Renal cortical epithelial cell (primary cell): ENCODE results near the gene DNAAF8. TPM values are rescaled to one million over a fixed set of nuclear protein-coding genes. Genes with fewer than 3 reads are reported as not detected.
A peak's percentile ranks its signal among the peaks of the same experiment; 100 is the strongest.
"Not testable (repeated sequence)": the region's sequence is repeated elsewhere in the genome, so short reads cannot be mapped to it uniquely, and the experiment has no call there.

Experiments used
- DNase-seq: peaks from one replicate; pipeline ENCODE4 v3.0.0-alpha.2; 2011; ENCODE audit warnings: low read depth
- total RNA-seq: library from RNA; depleted of rRNA; stranded (reverse); fragments of >200 nt; gene quantifications from 2 replicates; pipeline ENCODE4 v1.2.3, GENCODE V29; 2014

Gene DNAAF8
- total RNA-seq, 1 donor from 2014 or later = 1.0 TPM

DNA sequence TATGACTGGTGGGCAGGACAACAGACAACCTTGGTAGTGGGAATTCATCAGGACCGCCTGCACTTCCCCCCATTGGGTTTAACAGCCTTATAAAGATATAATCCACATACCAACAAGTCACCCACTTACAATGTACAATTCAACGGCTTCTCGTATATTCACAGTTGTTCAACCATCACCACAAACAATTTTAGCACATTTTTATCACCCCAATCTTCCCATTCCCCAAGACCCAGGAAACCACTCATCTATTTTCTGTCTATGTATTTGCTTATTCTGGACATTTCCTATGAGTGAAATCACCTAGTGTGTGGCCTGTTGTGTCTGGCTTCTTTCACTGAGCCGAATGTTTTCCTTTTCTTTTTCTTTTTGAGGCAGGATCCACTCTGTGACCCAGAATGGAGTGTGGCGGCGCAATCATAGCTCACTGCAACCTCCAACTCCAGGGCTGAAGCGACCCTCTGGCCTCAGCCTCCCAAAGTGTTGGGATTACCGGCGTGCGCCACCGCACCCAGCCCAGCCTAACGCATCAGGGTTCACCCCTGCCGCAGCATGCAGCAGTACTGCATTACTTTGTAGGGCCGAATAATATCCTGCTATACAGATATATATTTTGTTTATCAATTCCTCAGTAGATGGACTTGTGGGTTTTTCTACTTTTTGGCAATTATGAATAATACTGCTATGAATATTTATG, 11.1 kb upstream of the DNAAF8 start:
- DNase-seq = no peak

DNA sequence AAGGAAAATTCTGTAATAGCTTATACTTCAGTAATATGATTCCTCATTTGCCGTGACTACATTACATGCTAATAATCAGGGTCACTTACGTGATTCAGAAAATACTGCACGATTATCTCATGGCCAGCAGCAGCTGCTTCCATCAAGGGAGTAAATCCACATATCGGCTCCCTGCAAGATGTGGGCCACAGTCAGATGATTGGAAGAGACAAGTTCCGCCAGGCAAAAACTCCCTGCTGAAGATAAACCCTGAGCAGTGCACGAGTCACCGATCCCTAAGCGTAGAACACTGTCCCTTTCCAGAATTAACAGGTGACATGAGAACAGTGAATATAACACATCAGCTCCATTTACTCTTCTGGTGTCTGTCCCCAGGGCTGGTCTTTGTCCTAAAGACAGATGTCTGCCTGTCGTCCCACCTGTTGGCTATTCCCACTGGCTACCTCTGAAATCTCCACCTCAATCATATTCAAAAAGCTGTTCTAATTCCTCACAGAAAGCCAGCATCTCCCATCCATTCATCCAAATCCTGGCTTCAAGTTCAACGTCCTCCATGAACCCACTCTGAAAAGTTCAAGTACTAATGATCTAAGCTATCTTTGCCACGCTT, 9.6 kb upstream of the DNAAF8 start:
- DNase-seq = no peak

DNA sequence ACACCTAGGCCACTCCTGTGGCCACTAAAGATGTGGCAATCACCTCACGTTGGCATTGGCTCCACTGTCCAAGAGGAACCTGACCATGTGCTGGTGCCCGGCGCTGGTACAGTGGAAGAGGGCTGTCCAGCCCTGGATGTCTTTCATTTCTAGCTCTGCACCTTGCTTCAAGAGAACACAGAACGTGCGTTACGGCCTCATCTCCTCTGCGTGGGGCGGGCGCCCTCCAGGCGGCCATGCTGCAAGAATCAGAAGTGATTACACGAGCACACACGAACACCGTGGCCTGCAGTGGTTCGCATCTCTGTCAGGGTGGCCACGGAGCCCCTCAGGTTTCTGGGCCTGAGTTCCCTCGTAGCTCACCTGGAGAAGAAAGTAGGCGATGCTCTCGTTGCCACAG, 7.7 kb upstream of the DNAAF8 start:
- DNase-seq = no peak

DNA sequence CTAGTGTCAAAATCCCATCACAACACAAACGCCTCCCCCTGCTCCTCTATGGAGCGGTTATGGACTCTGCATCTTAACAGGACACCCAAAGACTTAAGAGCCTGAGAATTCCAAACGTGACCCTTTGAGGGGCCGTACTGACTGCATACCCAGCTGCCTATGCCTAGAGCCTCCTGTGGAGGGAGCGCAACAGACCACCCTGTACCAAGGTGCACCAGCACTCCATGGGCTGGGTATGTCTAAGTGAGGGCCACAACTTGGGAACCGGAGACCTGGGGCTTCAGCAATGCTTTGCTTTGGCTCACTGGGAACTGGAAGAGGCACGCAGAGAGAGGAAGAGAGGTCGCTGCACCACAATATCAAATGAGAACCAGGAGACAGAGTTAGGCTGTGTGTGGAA, 5.7 kb upstream of the DNAAF8 start:
- no peak for DNase-seq

DNA sequence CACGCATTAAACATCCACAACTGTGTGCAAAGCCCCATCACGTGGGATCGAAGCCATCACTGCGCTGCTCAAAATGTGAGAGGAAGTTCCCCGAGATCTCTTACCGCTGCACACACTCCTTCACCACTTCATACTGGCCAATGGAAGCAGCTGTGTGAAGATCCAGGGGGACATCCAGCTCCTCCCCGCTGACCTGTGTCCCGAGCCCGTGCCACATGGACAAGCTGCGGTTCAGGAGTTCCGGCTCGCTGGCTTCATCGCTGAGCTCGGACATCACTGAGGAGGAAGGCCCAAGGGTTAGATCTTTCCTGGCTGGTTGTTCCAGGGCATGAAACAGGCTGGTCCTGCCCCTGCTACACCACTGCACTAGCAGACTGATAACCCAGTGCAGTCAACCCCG, 4.5 kb upstream of the DNAAF8 start:
- DNase-seq = peak; percentile 16

DNA sequence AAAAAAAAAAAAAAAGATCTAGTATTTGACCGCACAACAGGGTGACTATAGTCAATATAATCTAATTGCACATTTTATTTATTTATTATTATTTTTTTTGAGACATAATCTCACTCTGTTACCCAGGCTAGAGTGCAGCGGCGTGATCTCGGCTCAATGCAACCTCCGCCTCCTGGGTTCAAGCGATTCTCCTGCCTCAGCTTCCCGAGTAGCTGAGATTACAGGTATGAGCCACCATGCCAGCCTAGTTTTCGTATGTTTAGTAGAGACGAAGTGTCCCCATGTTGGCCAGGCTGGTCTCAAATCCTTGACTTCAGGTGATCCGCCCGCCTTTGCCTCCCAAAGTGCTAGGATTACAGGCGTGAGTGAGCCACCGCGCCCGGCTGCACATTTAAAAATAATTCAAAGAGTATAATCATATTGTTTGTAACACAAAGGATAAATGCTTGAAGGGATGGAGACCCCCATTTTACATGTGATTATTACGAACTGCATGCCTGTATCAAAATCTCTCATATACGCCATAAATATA, 1.1 kb upstream of the DNAAF8 start:
- DNase-seq = no peak

DNA sequence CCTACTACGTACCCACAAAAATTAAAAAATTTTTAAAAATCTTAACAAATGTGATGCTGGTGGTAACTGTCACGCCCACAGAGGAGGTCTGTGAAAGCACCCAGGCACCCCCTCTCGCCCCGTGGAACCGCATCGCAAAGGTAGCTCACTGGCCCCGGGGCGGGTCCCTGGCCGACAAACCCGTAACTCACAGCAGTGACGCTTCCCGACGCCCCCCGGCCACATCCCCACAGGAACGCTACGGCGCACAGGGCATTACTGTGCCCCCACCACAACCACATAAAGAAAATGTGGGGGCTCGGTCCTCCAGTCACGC, 632 bp upstream of the DNAAF8 start:
- DNase-seq = no peak

DNA sequence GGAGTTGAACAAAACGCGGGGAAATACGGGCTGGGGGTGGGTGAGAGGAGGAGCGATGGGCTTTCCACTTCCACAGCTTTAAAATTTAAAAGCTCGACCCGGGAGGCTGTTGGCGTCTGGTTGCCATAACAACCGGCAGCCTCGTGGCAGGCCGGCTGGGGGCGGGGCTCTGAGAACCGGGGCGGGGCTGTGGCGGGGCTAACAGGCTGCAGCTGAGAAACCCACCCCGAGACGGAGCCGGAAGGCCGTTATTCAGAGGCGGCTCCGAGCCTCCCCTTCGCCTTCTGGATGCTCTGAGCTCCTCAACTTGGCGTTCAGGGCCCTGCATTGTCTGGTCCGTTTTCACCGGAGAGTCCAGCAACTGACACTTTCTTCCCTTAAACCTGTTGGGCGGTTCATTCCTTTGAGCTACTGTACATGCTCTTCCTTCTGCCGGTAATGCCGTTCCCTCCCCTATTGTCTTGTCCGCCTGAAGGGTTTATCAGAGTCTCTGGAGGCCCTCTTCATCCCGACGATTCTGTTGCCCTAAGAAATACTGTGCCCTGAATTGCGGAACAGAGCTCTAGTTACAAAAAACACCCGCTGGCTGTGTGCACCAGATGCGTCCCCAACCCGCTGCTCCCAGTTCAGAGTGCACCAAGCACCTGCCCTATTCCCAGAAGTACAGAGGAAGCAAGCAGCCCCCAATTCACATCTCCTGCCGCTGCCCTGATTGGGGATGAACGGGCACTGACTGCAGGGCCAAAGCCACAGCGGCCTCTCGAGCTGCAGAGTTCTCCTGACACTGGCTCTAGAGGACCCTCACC, 596 bp downstream of the DNAAF8 start:
- DNase-seq = peak; percentile 48

DNA sequence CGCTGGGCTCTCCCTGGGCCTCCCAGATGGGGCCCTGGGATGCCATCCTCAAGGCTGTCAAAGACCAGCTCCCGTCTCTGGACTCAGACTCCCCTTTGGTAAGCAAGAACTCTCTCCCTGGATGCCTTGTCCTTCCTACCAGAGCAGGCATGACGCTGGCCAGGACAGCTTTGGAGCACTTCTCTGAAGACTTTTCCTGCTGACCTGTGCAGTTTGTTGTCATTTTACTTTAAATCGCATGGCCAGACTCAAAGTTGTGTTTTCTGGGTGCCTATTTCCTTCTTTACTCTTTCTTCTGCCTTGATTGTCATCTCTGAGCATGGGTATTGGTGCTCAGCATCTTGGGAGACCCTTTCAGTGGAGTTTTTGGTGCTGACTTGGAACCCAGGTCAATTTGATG, 2.2 kb downstream of the DNAAF8 start:
- DNase-seq = no peak

DNA sequence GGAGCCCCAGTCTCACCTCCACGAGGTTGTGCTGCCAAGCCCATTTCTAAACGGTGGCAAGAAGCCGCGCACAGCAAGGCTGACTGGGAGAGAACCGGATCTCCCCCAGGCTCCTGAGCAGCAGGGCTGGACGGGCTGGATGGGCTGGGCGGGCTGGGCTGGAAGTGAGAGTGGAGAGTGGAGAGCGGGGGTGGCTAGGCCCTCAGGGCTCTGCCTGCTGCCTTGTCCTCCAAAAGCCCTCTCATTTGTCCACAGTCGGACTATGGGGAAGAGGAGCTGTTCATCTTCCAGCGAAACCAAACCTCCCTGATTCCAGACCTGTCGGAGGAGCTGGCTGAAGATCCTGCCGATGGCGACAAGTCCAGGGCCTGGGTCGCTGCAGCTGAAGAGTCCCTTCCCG, 3.2 kb downstream of the DNAAF8 start:
- DNase-seq = no peak

DNA sequence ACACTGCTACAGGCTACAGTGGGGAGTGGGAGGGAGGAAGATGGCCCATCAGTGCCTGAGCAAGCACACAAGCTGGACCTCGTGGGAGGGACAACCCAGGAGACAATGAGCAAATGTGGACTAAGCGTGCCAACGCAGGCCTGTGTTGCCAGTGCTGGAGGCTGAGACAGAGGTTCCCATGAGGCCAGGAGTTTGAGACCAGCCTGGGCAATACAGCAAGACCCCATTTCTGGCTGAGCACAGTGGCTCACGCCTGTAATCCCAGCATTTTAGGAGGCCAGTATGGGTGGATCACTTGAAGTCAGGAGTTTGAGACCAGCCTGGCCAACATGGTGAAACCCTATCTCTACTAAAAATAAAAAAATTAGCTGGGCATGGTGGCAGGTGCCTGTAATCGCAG, 4.0 kb downstream of the DNAAF8 start:
- DNase-seq = not testable (repeated sequence)

DNA sequence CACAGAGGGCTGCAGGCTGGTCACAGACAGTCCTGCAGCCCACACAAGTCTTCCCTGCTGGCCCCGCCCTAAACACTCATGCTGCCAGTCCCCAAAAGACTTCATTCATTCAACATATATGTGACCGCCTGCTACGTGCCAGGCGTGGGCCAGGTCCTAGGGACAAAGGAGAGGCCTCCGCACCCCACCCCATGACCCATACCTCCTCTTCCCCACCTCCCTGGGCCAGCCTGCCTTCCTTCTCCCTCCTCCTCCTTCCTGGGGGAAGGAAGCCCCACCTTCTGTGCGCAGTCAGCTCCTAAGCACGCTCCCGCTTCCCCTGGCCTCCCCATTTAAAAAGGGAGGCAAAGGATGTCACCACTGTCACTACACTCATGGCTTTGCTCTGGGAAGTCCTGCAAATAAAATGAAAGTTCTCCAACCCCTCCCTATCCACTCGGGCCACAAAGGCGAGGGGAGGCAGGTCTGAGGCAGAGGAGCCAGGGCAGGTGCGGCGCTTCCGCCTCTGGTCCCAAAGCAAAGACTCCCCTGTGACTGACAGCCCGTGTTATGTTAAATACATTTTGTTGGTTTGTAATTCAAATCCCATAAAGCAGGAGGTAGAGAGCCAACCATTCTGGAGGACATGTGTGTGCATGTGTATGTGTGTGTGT, 9.0 kb downstream of the DNAAF8 start:
- DNase-seq = no peak

DNA sequence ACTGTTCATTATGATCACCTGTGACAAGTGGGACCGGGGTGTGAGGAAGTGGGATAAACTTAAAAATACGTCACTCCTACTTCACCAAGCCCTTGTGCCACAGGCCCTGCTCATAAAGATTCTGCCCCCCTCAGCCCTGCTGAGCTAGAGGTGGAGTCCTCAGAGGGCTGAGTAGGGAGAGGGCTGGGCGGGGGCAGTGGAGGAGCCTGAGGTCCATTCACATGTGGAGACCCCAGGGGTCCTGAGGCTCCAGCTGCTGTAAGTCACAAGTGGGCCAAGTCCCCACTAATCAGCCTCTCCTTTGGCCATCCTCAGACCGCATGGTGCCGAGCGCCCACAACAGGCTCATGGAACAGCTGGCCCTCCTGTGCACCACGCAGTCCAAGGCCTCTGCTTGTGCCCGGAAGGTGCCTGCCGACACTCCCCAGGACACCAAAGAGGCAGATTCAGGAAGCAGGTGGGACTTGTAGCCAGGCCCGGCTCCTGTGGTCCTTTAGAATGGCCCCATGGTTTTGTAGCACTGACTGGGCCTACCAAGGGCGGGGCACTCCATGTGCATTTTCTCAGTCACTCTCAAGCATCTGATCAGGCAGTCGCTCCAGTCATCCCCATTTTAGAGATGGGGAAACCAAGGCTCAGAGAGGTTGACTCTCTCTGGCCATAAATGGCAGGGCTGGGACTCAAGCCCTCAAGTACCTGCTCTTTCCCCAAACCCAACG, 10.4 kb downstream of the DNAAF8 start:
- DNase-seq = no peak

DNA sequence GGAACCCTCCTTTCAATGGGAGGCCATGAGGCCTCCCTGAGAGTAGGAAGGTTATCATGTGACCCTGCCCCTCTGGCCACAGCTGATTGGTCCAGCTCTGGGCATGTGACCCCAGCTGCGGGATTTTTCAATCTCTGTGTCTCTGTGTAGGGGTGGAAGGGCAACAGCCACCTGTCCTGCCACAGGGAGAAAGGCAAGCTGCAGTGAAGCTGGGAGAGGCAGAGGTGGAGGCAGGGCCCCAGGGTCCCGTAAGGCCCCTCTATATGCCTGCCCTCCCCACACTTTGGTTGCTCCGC, 10.9 kb downstream of the DNAAF8 start:
- no peak for DNase-seq

DNA sequence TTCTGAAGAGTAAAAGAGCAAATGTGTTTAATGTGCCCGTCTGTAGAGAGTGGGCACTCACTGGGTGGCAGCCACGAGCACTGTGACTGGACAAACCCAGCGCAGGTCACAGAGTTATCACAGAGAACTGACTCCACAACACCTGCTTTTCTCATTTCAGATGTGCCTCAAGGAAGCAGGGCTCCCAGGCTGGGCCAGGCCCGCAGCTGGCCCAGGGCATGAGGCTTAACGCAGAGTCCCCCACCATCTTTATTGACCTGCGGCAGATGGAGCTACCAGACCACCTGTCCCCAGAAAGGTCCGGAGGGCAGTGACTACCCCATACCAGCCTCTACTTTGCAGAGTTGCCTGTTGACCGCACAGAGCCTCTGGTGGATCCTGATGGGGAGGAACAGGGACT, 11.9 kb downstream of the DNAAF8 start:
- no peak for DNase-seq

DNA sequence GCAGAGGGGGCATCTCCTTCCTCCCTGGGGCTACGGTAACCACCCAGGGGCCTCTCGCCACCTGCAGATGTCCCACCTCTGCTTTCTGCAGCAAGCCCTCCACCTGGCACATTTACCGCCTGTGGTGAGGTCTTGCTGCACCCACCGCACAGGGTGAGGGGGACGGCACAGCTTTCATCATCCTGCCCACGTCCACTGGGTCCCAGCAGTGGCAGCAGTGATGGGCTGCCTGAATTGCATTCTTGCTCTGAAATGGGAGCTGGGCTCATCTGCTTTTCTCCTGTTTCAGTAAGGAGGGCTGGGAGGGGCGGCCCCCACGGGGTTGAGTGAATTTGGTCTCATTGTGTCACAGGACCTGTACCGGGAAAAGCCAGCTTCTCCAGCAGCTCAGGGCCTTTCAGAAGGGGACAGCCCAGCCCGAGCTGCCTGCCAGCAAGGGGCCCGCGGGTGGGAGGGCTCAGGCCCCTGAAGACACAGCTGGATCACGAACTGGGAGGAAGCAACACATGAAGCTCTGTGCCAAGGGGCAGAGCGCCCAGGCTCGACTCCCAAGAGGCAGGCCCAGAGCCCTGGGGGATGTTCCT, 12.7 kb downstream of the DNAAF8 start:
- DNase-seq = no peak

DNA sequence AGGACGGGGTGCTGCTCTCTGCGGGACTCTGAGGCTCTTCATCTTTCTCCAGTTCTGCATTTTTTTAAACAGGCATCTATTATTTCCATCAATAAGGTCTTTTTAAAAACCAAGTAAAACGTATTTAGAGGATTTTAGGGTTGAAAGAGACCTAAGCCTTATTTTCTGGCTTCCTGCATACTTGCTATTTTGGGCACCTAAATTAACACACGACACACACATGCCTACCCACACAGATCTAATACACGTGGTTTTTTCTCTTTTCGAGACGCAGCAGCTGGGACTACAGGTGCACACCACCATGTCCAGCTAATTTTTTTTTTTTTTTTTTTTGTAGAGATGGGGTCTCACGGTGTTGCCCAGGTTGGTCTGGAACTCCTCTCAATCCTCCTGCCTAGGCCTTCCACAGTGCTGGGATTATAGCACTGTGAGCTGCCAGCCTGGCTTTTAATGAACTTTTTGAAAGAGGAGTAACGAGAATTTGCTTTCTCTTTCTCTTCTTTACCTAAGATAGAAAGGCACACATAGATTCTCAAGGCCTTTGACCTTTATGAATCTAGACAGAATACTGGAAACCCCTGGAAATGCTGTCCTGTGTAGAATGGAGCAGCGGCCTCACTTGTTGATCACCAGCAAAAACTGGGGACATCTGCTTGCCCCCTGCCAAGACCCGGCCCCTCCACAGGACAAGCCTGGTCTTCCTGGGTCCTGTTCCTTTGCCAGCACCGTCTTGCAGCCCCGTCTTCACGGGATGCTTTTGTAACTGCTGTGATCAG, 13.8 kb downstream of the DNAAF8 start:
- no peak for DNase-seq

DNA sequence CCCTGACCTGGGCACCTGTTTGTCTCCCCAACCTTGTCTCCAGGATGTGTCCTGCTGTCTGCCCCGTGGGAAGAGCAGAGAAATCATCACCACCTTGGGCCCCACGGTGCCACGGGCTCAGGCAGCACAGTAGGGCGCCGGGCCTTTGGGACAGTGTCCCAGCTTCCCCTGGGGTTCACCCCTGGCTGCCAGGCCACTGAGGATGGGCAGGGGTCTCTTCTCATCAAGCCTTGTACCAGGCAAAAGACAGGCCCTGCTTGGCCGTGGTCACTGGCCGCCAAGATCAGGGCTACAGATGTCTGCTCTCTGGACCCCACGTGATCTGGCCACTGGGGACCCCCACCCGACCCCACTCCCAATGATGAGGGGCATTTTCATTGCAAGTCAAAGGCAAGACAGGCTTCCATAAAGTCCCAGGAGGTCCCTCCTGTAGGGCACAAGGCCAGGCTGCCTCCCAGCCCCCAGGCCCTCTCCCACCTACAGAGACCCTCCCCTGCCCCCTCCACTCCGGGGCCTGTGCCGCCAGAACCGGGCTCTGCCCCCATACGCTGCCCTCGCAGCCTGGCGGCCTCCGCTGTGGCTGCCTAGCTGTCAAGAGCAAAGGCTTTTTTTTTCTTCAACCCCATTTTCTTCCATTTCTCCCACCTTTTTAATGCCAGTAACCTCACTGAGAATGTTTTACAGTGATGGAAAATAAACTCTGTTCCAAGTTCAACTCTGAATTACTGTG, 14.5 kb downstream of the DNAAF8 start:
- DNase-seq = no peak

DNA sequence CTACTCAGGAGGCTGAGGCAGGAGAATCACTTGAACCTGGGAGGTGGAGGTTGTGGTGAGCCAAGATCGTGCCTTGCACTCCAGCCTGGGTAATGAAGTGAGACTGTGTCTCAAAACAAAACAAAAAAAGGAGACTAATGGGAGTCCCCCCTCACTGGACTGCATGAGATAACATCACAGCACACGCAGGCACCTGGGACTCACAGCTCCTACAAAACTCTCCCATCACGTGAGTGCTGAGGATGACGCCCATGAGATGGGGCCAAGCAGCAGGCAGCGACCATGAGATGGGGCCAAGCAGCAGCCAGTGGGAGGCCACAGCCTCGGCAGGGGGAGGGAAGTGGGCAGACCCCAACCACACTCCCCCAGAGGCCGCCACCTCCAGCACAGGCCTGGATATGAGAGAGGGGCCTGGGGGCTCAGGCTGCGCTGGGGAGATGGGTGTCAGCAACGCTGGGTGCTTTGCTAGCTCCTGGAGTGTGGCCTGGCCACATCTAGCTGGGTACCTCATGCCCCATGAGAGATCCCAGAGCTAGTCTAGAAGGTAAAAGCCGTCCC, 15.4 kb downstream of the DNAAF8 start:
- DNase-seq = no peak

DNA sequence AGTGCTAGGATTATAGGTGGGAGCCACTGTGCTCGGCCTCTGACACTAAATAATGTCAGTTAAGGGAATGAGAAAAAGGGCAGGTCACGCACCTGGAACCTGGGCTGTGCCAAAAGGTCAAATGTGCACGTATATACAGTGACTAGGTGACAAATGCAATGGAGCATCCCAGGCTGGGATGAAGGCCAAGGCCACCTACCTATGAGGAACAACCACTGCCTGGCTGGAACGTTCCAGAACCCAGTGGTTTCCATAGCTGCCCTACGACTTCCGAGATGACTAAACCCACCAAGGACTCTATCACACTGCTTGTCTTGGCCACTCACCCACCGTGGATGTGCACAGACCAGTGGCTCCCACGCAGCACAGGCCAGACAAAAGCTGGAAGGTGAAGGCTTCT, 16.6 kb downstream of the DNAAF8 start:
- DNase-seq = no peak
